ENCODE measurements around the gene CD69.
"Not testable (repeated sequence)": the region's sequence is repeated elsewhere in the genome, so short reads cannot be mapped to it uniquely, and the experiment has no call there.

The CD69 gene

DNA sequence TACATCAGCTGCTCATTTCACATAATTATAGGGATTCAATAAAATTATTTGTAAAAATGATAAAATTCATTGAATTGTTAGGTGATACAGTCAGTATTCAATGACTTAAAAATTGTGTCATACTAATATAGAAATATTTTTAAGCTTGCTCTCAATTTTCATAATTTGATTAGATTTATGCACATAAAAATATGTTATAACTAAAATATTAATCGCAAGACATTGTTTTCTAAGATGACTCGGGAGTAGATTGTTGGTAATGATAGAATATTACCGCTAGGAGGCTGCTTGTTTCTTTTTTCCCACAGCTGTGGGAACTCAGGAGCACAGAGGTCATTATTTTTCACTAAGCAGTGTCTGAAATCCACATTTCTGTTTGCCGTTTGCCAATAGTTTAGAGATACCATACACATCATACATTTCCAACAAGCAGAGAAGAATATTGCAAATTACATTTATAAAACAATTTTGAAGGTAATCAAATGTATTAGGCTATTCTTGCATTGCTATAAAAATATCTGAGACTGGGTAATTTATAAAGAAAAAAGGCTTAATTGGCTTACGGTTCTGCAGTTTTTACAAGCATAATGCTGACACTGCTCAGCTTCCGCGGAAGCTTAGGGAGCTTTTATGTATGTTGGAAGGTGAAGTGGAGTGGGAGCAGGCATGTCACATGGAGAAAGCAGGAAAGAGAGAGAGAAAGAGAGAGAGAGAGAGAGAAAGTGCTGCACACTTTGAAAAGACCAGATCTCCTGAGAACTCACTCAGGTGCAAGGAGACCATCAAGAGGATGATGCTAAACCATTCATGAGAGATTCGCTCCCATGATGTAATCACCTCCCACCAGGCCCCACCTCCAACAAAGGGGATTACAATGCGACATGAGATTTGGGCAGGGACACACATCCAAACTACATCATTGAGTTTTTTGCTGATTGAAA lies 9.2 kb downstream of the CD69 start:
- no peak for DNase-seq

- DNase-seq = peak in 23 of 58 donors; percentile 1 to 66 (median 12)
These were observed 10.2 kb downstream of the CD69 start for GRCh38 chr12:9750276-9751203.

- DNase-seq = no peak
These were observed 11.1 kb downstream of the CD69 start for GRCh38 chr12:9749640-9750039.

DNA sequence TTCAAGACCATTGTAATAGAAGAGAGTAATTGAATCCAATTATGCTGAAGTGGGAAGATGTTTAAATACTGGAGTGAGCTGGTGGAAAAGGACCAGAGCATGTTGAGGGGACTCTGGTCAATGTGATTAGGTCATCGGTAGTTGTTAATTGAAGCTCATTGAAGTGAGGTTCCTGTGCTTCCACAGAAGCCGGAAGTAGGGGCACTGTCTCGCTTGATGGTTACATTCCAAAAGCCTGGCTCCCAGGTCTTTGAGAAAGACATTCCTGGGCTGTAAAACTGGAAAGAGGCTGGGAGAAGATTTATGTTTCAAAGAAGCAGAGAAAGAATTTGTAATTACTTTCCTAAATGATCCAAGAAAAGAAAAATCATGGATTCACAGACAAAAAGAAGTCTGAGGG lies 15.5 kb downstream of the CD69 start:
- no peak for DNase-seq

DNA sequence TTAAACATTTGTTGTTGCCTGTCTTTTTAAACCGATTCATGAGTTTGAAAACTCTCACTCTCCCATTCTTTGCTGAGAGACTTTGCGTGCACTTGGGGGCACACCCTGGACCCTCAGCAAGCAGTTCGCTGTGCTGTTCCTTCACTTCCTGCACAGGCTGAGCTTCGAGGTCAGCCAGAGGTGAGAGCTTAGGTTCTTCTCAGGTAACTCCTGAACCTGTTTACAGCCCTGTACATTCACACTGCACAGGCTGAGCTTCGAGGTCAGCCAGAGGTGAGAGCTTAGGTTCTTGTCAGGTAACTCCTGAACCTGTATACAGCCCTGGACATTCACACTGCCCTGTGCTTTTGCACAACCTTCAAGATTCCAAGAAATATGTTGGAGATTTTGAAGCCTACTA lies 18.0 kb downstream of the CD69 start:
- DNase-seq = no peak

- DNase-seq = no peak
These were observed 19.0 kb downstream of the CD69 start for GRCh38 chr12:9741726-9742125.

GRCh38 chr12:9740106-9740750 lies 20.5 kb downstream of the CD69 start:
- no peak for DNase-seq

DNA sequence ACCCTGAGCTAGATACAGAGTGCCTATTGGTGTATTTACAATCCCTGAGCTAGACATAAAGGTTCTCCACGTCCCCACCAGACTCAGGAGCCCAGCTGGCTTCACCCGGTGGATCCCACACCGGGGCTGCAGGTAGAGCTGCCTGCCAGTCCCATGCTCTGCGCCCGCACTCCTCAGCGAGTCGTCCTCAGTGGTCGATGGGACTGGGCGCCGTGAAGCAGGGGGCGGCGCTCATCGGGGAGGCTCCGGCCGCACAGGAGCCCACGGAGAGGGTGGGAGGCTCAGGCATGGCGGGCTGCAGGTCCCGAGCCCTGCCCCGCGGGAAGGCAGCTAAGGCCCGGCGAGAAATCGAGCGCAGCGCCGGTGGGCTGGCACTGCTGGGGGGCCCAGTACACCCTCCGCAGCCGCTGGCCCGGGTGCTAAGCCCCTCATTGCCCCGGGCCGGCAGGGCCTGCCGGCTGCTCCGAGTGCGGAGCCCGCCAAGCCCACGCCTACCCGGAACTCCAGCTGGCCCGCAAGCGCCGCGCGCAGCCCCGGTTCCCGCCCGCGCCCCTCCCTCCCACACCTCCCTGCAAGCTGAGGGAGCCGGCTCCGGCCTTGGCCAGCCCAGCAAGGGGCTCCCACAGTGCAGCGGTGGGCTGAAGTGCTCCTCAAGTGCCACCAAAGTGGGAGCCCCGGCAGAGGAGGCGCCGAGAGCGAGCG lies 21.1 kb downstream of the CD69 start:
- not testable (repeated sequence) for DNase-seq

DNA sequence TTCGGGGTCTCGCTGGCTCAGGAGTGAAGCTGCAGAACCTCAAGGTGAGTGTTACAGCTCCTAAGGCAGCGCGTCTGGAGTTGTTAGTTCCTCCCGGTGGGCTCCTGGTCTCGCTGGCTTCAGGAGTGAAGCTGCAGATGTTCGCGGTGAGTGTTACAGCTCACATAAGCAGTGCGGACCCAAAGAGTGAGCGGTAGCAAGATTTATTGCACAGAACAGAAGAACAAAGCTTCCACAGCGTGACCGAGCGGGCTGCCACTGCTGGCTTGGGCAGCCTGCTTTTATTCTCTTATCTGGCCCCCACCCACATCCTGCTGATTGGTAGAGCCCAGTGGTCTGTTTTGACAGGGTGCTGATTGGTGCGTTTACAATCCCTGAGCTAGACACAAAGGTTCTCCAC lies 21.8 kb downstream of the CD69 start:
- not testable (repeated sequence) for DNase-seq

DNA sequence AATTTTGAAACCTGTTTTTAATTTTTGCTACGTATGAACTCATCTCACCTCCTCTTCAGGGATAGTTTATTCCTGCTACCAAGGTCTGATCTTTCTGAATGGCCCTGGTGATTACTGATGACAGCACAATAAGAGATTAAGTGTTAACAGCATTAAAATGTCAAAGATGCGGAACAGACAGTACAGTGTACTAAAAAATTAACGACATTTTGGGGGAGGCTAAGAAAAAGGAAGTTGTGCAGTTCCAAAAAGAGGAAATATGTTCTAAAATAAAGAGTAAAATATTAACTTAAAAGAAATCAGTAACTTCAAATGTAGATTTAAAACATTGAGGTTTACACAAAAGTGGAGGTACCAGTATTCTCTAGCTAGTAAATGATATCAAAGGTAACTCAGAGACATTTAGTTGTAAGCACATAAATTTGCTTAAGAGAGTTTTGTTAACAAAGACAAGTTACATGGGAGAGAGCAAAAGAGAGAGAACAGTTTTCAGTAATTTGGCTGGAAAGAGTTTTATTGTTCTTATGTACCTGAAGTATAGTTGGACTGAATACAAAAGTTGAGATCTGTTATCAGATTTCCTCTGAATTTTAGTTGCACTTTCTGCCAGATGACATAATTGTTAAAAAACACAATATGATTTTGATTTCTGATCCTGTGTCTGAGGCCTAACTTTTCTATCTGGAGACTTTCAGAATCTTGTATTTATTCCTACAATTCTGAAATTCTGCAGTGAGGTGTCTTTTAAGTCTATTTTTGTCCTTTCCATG lies 23.6 kb downstream of the CD69 start:
- DNase-seq = no peak

GRCh38 chr12:9735601-9736000 lies 25.1 kb downstream of the CD69 start:
- DNase-seq = no peak

DNA sequence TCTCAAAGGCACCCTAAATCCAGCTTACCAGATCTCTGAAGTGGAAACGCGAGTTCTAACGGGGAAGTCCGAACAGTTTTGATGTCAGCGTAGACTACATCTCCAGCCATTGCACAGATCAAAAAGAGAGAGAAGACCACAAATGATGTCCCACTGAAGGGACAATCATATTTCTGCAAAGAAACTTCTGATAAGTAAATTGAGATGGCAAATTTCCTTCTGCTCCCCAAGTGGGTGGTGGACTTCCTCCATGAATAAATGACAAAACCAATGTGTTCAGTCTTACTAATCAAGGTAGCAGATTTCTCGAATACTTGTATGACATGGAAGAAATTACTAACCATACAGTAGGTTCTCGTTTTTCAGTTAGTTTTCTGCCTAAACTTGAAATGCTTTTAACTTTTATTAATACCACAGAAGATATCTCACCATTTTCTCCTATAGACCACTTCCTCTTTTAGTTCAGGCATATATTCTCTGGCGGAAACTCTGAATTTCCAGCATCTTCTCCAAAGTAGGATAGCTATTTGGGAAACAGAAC lies 27.7 kb downstream of the CD69 start, which contains the start of gene CLECL1:
TSS of gene CLECL1 (minus strand) at position 177 of the 541 bp plus-strand sequence.
- DNase-seq = no peak

GRCh38 chr12:9731797-9732196 lies 28.9 kb downstream of the CD69 start:
- DNase-seq = no peak

- DNase-seq = no peak
These were observed 29.3 kb downstream of the CD69 start for GRCh38 chr12:9731393-9731792.

DNA sequence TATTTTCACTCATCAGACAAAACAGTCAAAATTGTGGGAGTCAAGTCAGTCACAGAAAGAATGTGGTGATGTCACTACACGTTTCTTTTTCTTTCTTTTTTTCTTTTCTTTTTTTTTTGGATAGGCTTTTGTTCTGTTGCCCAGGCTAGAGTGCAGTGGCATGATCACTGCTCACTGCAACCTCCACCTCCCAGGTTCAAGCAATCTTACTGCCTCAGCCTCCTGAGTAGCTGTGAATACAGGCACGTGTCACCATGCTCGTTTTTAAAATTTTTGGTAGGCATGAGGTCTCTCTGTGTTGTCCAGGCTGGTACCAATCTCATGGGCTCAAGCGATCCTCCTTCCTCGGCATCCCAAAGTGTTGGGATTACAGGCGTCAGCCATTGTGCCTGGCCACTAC lies 30.1 kb downstream of the CD69 start:
- no peak for DNase-seq

GRCh38 chr12:9730011-9730410 lies 30.7 kb downstream of the CD69 start:
- no peak for DNase-seq

DNA sequence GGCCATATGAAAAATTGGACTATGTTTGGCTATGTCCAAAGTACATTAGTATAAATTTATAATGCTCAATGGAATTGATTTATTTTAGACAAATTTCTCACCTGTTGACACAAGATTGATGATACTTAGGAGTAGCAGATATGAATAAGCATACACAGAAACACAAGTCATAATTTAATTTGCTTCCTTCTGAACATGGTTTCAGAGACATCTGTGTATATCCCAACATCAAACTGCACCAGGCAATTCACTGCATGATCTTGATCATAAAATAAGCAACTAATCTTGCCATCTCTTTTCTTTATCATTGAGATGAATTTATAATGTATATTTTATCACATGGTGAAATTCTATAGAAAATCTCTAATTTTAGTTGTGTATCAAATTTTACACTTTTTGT lies 31.6 kb downstream of the CD69 start:
- no peak for DNase-seq

DNA sequence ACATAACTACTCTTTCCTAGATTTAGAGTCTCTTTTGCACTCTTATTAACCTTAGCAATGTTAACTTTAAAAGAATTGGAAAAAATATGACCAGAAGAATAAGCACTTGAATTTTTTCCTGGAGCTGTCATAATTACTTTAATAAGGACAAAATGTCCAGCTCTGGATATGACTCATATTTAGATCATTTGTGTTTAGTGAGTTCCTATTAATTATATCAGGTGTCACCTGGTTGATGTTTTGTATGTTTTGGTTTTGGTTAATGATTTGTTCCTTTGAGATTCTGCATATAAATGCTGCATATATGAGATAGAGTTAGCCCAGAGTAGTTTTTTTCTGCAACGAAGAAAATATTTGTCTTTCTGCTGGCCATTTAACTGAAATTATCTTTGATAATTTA lies 32.9 kb downstream of the CD69 start:
- no peak for DNase-seq

- no peak for DNase-seq
These were observed 35.4 kb downstream of the CD69 start for GRCh38 chr12:9725213-9725870.
